Activated naive CD8-positive, alpha-beta T cell treated with anti-CD3 and anti-CD28 coated beads, Interleukin-2, amount 50 U/mL, for 16 hours (primary cell): ENCODE data around the gene SNAPIN.

Experiments used
- DNase-seq: peaks from one replicate; pipeline ENCODE4 v3.0.0-alpha.2; 2020; ENCODE audit warnings: low read depth, low spot score

The SNAPIN gene

DNA sequence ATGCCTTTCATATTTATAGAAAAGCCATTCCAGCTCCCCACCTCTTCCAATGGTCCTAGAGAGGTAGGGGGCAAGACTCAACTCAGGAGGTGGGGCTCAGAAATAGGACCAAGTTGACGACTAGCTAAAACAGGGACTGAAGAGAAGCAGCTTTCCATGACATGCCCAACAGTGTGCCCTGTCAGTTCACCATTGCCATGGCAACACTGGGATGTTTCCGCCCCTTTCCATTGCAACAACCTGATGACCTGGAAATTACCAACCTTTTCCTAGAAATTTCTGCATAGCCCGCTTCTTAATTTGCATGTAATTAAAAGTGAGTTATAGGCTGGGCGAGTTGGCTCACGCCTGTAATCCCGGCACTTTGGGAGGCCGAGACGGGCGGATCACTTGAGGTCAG is 47.0 kb downstream of the SNAPIN start:
- DNase-seq, result no peak

DNA sequence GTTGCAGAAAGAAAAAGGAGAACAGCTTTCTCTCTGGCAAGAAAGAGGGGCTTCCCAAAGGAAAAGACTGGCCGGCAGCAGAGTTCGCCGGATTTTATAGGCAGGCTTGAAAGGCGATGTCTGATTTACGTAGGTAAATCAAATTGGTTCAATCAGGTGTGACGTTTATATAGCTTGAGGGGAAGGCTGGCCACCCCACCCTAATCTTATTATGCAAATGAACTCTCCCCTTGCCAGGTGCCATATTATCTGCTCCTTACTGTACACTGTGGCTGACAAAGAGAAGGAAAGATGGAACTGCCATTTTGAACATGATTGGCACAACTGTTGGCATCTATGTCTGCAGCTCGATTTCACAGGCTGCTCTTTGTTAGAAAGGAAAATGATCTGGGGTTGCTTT is 52.5 kb downstream of the SNAPIN start:
- no peak for DNase-seq
